Common myeloid progenitor, CD34-positive (primary cell): ENCODE results near the gene MFAP4.

ENCODE experiments used
- CTCF ChIA-PET: fragments of 350-600 bp; sonication (Branson Sonifier 250); formaldehyde crosslinking; loops from one replicate; lab custom pipeline; 2021; ENCODE audit warnings: antibody characterized with exemption; lab: Charles Lee
- POLR2A ChIA-PET: fragments of 350-600 bp; sonication (Branson Sonifier 250); formaldehyde crosslinking; loops from one replicate; lab custom pipeline; 2021; ENCODE audit warnings: antibody characterized with exemption; lab: Charles Lee
- DNase-seq, 3 donors: peaks; one replicate each; pipeline versions ENCODE4 v3.0.0 to v3.0.0-alpha.2; 2013
- H3K27ac ChIP-seq, 2 experiments: 1 replicate in 1 of 2; 2 replicates in 1 of 2; pipeline ENCODE4 v1.7.0; 2013; ENCODE audit warnings: inconsistent platforms in 2 of 2, low read length in 2 of 2, mild to moderate bottlenecking in 2 of 2, low read depth in 1 of 2, moderate library complexity in 1 of 2; ENCODE audit not compliant: severe bottlenecking in 2 of 2, insufficient read depth in 1 of 2, poor library complexity in 1 of 2
- H3K27me3 ChIP-seq, 5 experiments: replicated peaks in 2 of 5; 1 replicate in 3 of 5; 2 replicates in 2 of 5; pipeline versions ENCODE4 v1.6.1 to v1.7.0; 2013; ENCODE audit warnings: low read length in 4 of 5, mild to moderate bottlenecking in 2 of 5, moderate library complexity in 2 of 5, inconsistent platforms in 1 of 5; ENCODE audit not compliant: insufficient read depth in 5 of 5, control insufficient read depth in 4 of 5
- H3K36me3 ChIP-seq, 4 experiments: 1 replicate in 2 of 4; 2 replicates in 2 of 4; pipeline versions ENCODE4 v1.6.1 to v1.7.0; 2013; ENCODE audit warnings: low read length in 3 of 4, control low read depth in 1 of 4, mild to moderate bottlenecking in 1 of 4; ENCODE audit not compliant: control insufficient read depth in 4 of 4, insufficient read depth in 4 of 4
- H3K4me1 ChIP-seq, 4 experiments: 1 replicate in 3 of 4; 2 replicates in 1 of 4; pipeline versions ENCODE4 v1.6.1 to v1.7.1; 2013; ENCODE audit warnings: low read length in 3 of 4, mild to moderate bottlenecking in 3 of 4, control low read depth in 1 of 4, inconsistent platforms in 1 of 4, moderate library complexity in 1 of 4; ENCODE audit not compliant: control insufficient read depth in 4 of 4, insufficient read depth in 4 of 4; ENCODE audit errors: control extremely low read depth in 1 of 4
- H3K4me3 ChIP-seq, 7 experiments: 1 replicate in 4 of 7; 2 replicates in 3 of 7; pipeline versions ENCODE4 v1.5.1 to v1.7.0; 2013; ENCODE audit warnings: mild to moderate bottlenecking in 7 of 7, low read length in 6 of 7, moderate library complexity in 6 of 7, inconsistent platforms in 2 of 7, low read depth in 2 of 7, control low read depth in 1 of 7; ENCODE audit not compliant: insufficient read depth in 4 of 7, control insufficient read depth in 1 of 7; ENCODE audit errors: extremely low read depth in 1 of 7
- H3K9me3 ChIP-seq, 5 experiments: 1 replicate in 4 of 5; 2 replicates in 1 of 5; pipeline versions ENCODE4 v1.6.1 to v1.7.1; 2013; ENCODE audit warnings: low read length in 4 of 5, mild to moderate bottlenecking in 2 of 5, inconsistent platforms in 1 of 5, low read depth in 1 of 5, moderate library complexity in 1 of 5; ENCODE audit not compliant: control insufficient read depth in 4 of 5, insufficient read depth in 2 of 5; ENCODE audit errors: control extremely low read depth in 1 of 5
- WGBS: methylation state at CpG from one replicate; pipeline ENCODE4 v1.1.5; 2013; ENCODE audit not compliant: insufficient coverage; 5-methylcytosine and 5-hydroxymethylcytosine counted together

MFAP4 gene

DNA sequence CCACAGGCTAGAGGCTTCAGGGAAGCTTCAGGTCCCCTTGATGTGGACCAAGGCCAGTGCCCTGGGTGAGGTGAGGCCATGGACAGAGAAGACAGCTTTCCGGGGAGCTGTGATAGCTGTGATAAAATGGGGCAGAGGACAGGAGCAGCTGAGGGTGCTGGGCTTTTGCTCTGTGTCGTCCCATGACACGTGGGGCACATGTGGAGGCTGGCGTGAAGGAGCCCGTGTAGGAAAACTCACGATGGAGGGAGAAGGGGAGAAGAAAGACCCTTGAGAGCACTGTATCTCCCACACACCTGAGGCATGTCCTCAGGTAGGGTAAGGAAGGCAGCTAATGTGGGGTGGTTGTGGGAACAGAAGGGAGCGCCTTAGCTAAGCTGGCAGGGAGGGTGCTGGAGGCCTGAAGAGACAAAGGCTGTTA, 45.8 kb downstream of the MFAP4 start:
- Histone ChIP-seq H3K27ac (no peak overlapping the region), H3K27me3 (peaks cover 0 to 63% (median 24%) of the 10 kb centered on the region in 5 experiments), H3K4me3 (no peak overlapping the region), H3K9me3 (no peaks in the 10 kb centered on the region), H3K4me1 (no peaks in the 10 kb centered on the region), H3K36me3 (no peaks in the 10 kb centered on the region)
- ChIA-PET CTCF (interaction anchor here (0.7 to 3.8 kb wide), 2 partner anchors 22 to 30 kb away, joined by 4 to 13 read pairs; partner anchors contain the start of gene B9D1), POLR2A (no interaction called here)
- no peak for DNase-seq
- 79% methylated on average over 6 of the region's 7 CpGs for WGBS

DNA sequence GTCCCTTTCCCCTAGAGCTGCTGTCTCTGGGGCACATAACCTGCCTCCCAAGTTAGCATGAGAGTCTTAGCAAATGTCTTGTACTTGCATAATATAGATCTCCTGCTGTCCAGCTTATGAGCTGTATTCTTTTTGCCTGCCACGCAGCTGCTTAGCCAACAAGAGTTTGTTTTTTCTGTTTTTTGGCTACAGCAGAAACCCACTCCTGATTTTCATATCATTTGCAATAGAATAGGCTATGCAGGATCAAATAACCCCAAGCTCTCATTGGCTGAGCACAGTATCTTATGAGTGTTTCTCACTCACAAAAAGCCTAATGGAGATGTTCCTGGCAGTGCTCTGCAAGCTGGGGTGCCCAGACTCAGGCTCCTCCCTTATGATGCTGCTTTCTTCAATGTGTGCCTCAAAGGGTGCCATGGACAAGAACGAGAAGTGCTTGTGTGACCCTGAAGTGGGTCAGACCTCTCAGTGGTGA, 47.6 kb downstream of the MFAP4 start:
- Histone ChIP-seq H3K4me3 (no peak overlapping the region), H3K27me3 (peaks cover 0 to 71% (median 26%) of the 10 kb centered on the region in 5 experiments), H3K36me3 (no peaks in the 10 kb centered on the region), H3K4me1 (no peaks in the 10 kb centered on the region), H3K27ac (no peak overlapping the region), H3K9me3 (no peaks in the 10 kb centered on the region)
- DNase-seq = no peak
- ChIA-PET CTCF (interaction anchor here (1.0 to 3.8 kb wide), 10 partner anchors 10 to 40 kb away, joined by 3 to 14 read pairs (median 5); no protein-coding TSS in a partner anchor), POLR2A (no interaction called here)
- 100% methylated on average over 1 of the region's 2 CpGs for WGBS

- ChIA-PET CTCF (interaction anchor here (0.9 to 3.8 kb wide), 18 partner anchors 9 to 69 kb away, joined by 3 to 14 read pairs (median 4); no protein-coding TSS in a partner anchor), POLR2A (interaction anchor here (1.0 kb wide), 1 partner anchor 32 kb away, joined by 5 read pairs; no protein-coding TSS in a partner anchor)
- WGBS = 60% methylated on average over 7 of the region's 7 CpGs
- H3K27ac ChIP-seq = no peak overlapping the region
- H3K4me3 ChIP-seq = no peak overlapping the region
- DNase-seq = peak; percentile 78 to 90 (median 85)
- H3K4me1 ChIP-seq = no peaks in the 10 kb centered on the region
- peaks cover 0 to 79% (median 28%) of the 10 kb centered on the region in 5 experiments for H3K27me3 ChIP-seq
- H3K9me3 ChIP-seq = no peaks in the 10 kb centered on the region
- no peaks in the 10 kb centered on the region for H3K36me3 ChIP-seq
Measured at GRCh38 chr17:19338031-19338990, 48.7 kb downstream of the MFAP4 start.

GRCh38 chr17:19337712-19338023, 49.3 kb downstream of the MFAP4 start:
- no peaks in the 10 kb centered on the region for H3K4me1 ChIP-seq
- no peak overlapping the region for H3K4me3 ChIP-seq
- ChIA-PET CTCF (interaction anchor here (1.1 to 3.8 kb wide), 14 partner anchors 8 to 69 kb away, joined by 3 to 14 read pairs (median 6); no protein-coding TSS in a partner anchor), POLR2A (interaction anchor here (1.0 kb wide), 1 partner anchor 31 kb away, joined by 5 read pairs; no protein-coding TSS in a partner anchor)
- H3K36me3 ChIP-seq = no peaks in the 10 kb centered on the region
- H3K27me3 ChIP-seq = peaks cover 0 to 76% (median 28%) of the 10 kb centered on the region in 5 experiments
- 100% methylated on average over 2 of the region's 2 CpGs for WGBS
- no peak overlapping the region for H3K27ac ChIP-seq
- H3K9me3 ChIP-seq = no peaks in the 10 kb centered on the region
- DNase-seq = no peak

DNA sequence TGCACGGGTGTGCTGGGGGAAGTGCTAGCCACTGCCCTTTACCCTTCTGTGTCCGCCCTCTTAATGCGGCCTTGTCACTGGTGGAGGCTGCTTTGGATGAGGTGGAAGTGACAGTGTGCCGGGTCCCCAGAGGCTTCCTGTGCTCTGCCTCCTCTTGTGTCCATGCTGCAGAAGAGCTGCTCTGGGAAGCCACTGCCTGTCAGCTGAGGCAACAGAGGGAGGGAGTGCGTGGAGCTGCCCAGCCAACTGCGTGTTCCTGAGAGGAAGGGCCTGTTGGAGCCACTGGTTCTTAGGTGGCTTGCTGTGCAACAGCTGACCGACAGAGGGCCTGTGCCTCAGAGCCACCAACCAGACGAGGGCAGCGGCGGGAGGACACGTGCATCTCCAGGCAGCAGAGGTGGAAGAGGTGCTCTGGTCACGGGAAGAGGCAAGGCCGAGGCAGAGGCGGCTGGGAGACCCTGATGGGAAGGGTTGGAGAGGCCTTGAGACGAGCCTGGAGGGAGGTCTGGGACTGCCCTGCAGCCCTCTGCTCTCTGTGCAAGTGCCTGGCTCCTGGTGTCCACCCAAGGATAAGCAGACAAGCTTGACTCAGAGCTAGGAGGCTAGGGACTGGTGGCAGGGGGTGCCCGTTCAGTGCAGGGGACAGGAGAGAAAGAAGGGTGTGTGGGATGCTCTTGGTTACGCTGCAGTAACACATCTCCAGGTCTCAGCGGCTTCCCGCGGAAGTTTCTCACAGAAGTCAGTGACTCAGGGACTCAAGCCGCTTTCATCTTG, 49.9 kb downstream of the MFAP4 start:
- H3K4me3 ChIP-seq = no peak overlapping the region
- H3K27ac ChIP-seq = no peak overlapping the region
- POLR2A ChIA-PET = no interaction called here
- no peaks in the 10 kb centered on the region for H3K9me3 ChIP-seq
- peaks cover 0 to 76% (median 28%) of the 10 kb centered on the region in 5 experiments for H3K27me3 ChIP-seq
- CTCF ChIA-PET = interaction anchor here (0.9 to 3.8 kb wide), 14 partner anchors 8 to 68 kb away, joined by 3 to 14 read pairs (median 6); no protein-coding TSS in a partner anchor
- H3K4me1 ChIP-seq = no peaks in the 10 kb centered on the region
- no peaks in the 10 kb centered on the region for H3K36me3 ChIP-seq
- DNase-seq = no peak
- WGBS = 94% methylated on average over 19 of the region's 21 CpGs

- no peaks in the 10 kb centered on the region for H3K36me3 ChIP-seq
- no peaks in the 10 kb centered on the region for H3K4me1 ChIP-seq
- peaks cover 0 to 74% (median 30%) of the 10 kb centered on the region in 5 experiments for H3K27me3 ChIP-seq
- no peaks in the 10 kb centered on the region for H3K9me3 ChIP-seq
- ChIA-PET POLR2A (no interaction called here), CTCF (interaction anchor here (0.9 to 2.6 kb wide), 3 partner anchors 14 to 24 kb away, joined by 3 to 10 read pairs (median 3); no protein-coding TSS in a partner anchor)
- 92% methylated on average over 14 of the region's 18 CpGs for WGBS
- no peak overlapping the region for H3K4me3 ChIP-seq
- no peak overlapping the region for H3K27ac ChIP-seq
- DNase-seq = no peak
Measured at GRCh38 chr17:19335951-19336631, 50.9 kb downstream of the MFAP4 start.
